ENCODE measurements around the gene SHCBP1L.

GRCh38 chr1:182978151-182978853, 25.3 kb upstream of the SHCBP1L start:
- no peak for TF ChIP-seq POLR2A (IDR thresholded peaks at IDR 0.05)
- TF ChIP-seq CTCF (IDR thresholded peaks at IDR 0.05) = no peak
